RWPE2 (cell line): ENCODE data around the gene SNX21.
A peak's percentile ranks its signal among the peaks of the same experiment; 100 is the strongest.

Experiments used
- ATAC-seq: fragments of 200-7000 bp; cut with Tn5 transposase; 3 replicates; pipeline ENCODE4 v1.9.1; 2021; ENCODE audit warnings: low read depth
- DNase-seq: peaks from one replicate; pipeline ENCODE4 v3.0.0-alpha.2; 2020; ENCODE audit warnings: low spot score
- H3K27ac ChIP-seq: fragments of 450-650 bp; 2 replicates; pipeline ENCODE4 v1.5.1; 2017; ENCODE audit warnings: mild to moderate bottlenecking; ENCODE audit not compliant: poor library complexity, severe bottlenecking
- H3K27me3 ChIP-seq: fragments of 250-450 bp; sonication (Bioruptor Pico); 2 replicates; pipeline ENCODE4 v1.5.1; 2021; ENCODE audit warnings: mild to moderate bottlenecking, moderate library complexity; ENCODE audit not compliant: insufficient read depth, poor library complexity, severe bottlenecking
- H3K36me3 ChIP-seq: fragments of 250-450 bp; sonication (Bioruptor Pico); 2 replicates; pipeline ENCODE4 v1.5.1; 2020; ENCODE audit warnings: low read depth, mild to moderate bottlenecking, moderate library complexity
- H3K4me1 ChIP-seq: fragments of 250-450 bp; sonication (Bioruptor Pico); 2 replicates; pipeline ENCODE4 v1.5.1; 2021; ENCODE audit warnings: mild to moderate bottlenecking, moderate library complexity; ENCODE audit not compliant: insufficient read depth, poor library complexity, severe bottlenecking
- H3K4me3 ChIP-seq: fragments of 250-450 bp; sonication (Bioruptor Pico); 2 replicates; pipeline ENCODE4 v1.5.1; 2021; ENCODE audit warnings: mild to moderate bottlenecking, moderate library complexity; ENCODE audit not compliant: severe bottlenecking
- H3K9me3 ChIP-seq: fragments of 250-450 bp; sonication (Bioruptor Pico); 2 replicates; pipeline ENCODE4 v1.5.1; 2021; ENCODE audit warnings: mild to moderate bottlenecking, moderate library complexity; ENCODE audit not compliant: severe bottlenecking
- CTCF ChIP-seq: fragments of 450-650 bp; IDR thresholded peaks from one replicate; pipeline ENCODE4 v1.5.1; 2017; ENCODE audit warnings: mild to moderate bottlenecking, moderate library complexity; ENCODE audit not compliant: poor library complexity, severe bottlenecking

Gene SNX21

DNA sequence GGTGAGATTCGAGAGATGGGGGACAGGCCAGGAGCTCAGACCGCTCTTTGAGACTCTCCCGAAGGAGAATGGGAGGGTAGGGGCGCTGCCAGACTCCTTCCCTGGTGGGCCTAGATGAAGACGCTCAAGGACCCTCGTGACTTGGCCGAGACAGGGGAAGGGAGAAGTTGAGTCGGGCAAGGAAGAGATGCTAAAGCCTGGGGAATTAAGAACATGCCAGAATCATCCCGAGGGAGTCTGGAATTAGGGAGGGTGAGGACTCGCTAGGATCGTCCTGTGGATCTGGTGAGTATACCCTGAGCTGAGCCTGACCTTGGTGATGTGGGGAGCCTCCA, 20.6 kb upstream of the SNX21 start:
- Histone ChIP-seq H3K27ac (peak overlapping the region; percentile 65), H3K9me3 (no peaks in the 10 kb centered on the region), H3K4me3 (peak overlapping the region; percentile 91), H3K36me3 (peaks cover 82% of the 10 kb centered on the region), H3K4me1 (peaks cover 8% of the 10 kb centered on the region), H3K27me3 (no peaks in the 10 kb centered on the region)
- no peak for TF ChIP-seq CTCF
- no peak for DNase-seq
- no peak for ATAC-seq

DNA sequence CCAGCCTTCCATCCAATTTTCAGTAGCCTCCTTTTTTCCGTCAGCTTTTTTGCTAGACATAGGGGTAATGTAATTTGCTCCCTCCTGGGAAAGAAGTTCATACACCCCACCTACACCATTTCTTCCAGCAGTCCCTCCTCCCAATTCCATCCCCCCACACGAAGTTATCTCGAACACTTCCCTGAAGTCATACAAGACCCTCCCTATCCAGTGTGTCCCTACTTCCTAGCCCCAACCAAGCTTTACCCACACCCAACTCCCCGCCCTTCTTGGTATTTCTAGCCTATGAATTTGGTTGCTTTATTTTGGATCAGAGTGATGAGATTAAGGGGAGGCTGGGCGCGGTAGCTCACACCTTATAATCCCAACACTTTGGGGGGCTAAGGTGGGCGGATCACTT, 20.1 kb upstream of the SNX21 start:
- no peak for TF ChIP-seq CTCF
- ATAC-seq, result no peak
- no peak for DNase-seq
- Histone ChIP-seq H3K36me3 (peaks cover 77% of the 10 kb centered on the region), H3K4me3 (peak overlapping the region; percentile 91), H3K27ac (peak overlapping the region; percentile 65), H3K9me3 (no peaks in the 10 kb centered on the region), H3K27me3 (no peaks in the 10 kb centered on the region), H3K4me1 (peaks cover 8% of the 10 kb centered on the region)

DNA sequence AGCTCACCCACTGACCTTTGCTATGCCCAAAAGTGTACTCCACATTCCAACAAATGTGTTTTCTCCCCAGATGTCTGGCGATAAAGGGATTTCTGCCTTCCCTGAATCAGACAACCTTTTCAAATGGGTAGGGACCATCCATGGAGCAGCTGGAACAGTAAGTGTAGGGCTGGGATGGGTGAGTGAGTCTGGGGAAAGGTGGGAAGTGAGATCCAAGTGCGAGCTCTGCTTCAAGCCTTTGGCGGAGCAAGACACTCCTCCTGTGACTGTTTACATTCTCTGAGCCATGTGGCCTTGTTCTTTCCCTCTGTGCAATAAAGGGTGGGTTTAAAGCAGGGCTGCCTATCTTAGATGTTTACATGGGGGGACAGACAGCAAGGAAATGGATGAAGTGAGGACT, 19.3 kb upstream of the SNX21 start:
- ATAC-seq, result no peak
- TF ChIP-seq CTCF, result no peak
- Histone ChIP-seq H3K9me3 (no peaks in the 10 kb centered on the region), H3K27me3 (no peaks in the 10 kb centered on the region), H3K27ac (no peak overlapping the region), H3K4me1 (peaks cover 8% of the 10 kb centered on the region), H3K4me3 (no peak overlapping the region), H3K36me3 (peaks cover 69% of the 10 kb centered on the region)
- DNase-seq, result no peak

DNA sequence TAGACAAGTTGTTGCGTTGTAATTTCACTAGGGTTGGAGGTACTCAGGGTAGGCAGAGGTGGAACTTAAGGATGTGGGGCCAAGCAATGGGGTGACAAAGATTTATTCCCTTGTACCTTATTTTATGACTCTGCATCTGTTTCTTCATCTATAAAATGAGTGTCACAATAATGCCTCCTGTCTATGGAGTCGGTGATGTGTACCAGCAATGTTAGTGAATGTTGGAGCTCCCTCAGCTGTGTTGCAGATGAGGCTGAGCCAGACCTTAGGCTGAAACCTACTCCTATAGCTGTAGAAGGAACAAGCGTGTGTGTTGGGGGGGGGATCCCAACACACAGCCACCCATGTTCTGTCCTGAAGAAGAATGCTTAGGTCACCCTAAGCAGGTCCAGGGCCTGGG, 16.6 kb upstream of the SNX21 start:
- DNase-seq (no peak), ATAC-seq (no peak)
- Histone ChIP-seq H3K4me1 (peaks cover 8% of the 10 kb centered on the region), H3K36me3 (peaks cover 49% of the 10 kb centered on the region), H3K27me3 (no peaks in the 10 kb centered on the region), H3K9me3 (no peaks in the 10 kb centered on the region), H3K27ac (peak overlapping the region; percentile 4), H3K4me3 (no peak overlapping the region)
- TF ChIP-seq CTCF, result no peak

DNA sequence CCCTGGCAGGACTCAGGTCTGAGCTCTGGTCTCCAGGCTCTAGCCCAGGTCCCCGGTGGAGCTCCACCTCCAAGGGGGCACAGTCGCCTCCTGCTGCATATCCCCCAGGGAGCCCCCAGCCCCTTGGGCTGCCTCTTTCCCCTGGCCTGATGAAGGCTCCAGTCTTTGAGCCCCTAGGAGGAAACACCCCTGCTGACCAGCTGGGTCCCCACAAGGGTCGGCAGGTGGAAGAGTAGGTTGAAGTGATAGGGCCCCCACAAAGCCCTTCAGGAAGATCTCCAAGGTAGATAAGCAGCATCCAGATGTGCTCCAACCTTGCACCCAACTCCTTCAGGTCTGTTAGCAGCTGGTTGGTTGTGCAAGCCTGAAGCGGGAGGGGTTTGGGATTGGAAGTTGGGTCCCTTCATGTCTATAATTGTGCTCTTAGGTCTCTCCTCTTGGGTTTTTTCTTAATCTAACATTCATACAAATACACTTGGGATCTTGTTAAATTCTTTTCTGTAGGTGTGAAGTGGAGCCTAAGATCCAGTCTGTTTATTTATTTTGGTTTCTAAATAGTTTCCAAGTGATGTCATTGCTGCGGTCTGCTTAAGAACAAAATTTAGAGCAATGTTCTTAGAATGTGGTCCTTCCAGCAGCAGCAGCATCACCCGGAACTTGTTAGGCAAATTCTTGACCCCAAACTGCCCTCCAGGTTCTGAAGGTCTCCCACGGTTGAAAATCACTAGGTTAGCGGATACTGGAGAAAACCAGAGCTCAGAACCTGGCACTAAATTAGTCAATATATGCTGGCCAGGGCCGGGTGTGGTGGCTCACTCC, 16.0 kb upstream of the SNX21 start:
- Histone ChIP-seq H3K4me3 (no peak overlapping the region), H3K4me1 (peaks cover 8% of the 10 kb centered on the region), H3K36me3 (peaks cover 48% of the 10 kb centered on the region), H3K27ac (peak overlapping the region; percentile 4), H3K9me3 (no peaks in the 10 kb centered on the region), H3K27me3 (no peaks in the 10 kb centered on the region)
- ATAC-seq (peak; percentile 23), DNase-seq (no peak)
- TF ChIP-seq CTCF, result no peak
